Measurements from ENCODE around the gene TRAF3IP3.

The TRAF3IP3 gene

GRCh38 chr1:209738270-209738669, 17.6 kb upstream of the TRAF3IP3 start:
- no peak for DNase-seq

GRCh38 chr1:209741193-209741592, 14.7 kb upstream of the TRAF3IP3 start:
- no peak for DNase-seq

GRCh38 chr1:209741889-209742288, 14.0 kb upstream of the TRAF3IP3 start:
- DNase-seq: no peak

- no peak for DNase-seq
These were observed 13.3 kb upstream of the TRAF3IP3 start for GRCh38 chr1:209742409-209743144.

- DNase-seq: no peak
These were observed 12.7 kb upstream of the TRAF3IP3 start for GRCh38 chr1:209743145-209743482.

- DNase-seq: no peak
These were observed 9.2 kb upstream of the TRAF3IP3 start for GRCh38 chr1:209746451-209747165.

GRCh38 chr1:209747580-209748262, 8.1 kb upstream of the TRAF3IP3 start:
- peak; percentile 33 for DNase-seq

- DNase-seq: no peak
These were observed 7.2 kb upstream of the TRAF3IP3 start for GRCh38 chr1:209748620-209749019.

- no peak for DNase-seq
These were observed 6.6 kb upstream of the TRAF3IP3 start for GRCh38 chr1:209749205-209749604.

- no peak for DNase-seq
These were observed 6.1 kb upstream of the TRAF3IP3 start for GRCh38 chr1:209749670-209750323.

- no peak for DNase-seq
These were observed 4.1 kb upstream of the TRAF3IP3 start for GRCh38 chr1:209751627-209752231.

GRCh38 chr1:209752890-209753289, 3.0 kb upstream of the TRAF3IP3 start:
- DNase-seq: no peak

- DNase-seq: no peak
These were observed 597 bp upstream of the TRAF3IP3 start for GRCh38 chr1:209755256-209755655.

GRCh38 chr1:209756615-209757445, 977 bp downstream of the TRAF3IP3 start:
- DNase-seq: no peak

- no peak for DNase-seq
These were observed 2.5 kb downstream of the TRAF3IP3 start for GRCh38 chr1:209758400-209758799.

- no peak for DNase-seq
These were observed 4.0 kb downstream of the TRAF3IP3 start for GRCh38 chr1:209759829-209760359.

- no peak for DNase-seq
These were observed 5.3 kb downstream of the TRAF3IP3 start for GRCh38 chr1:209761011-209761635.

- no peak for DNase-seq
These were observed 10.2 kb downstream of the TRAF3IP3 start for GRCh38 chr1:209766051-209766450.

- no peak for DNase-seq
These were observed 11.2 kb downstream of the TRAF3IP3 start for GRCh38 chr1:209767096-209767495.

GRCh38 chr1:209767706-209768105, 11.9 kb downstream of the TRAF3IP3 start:
- DNase-seq: no peak

- DNase-seq: no peak
These were observed 12.5 kb downstream of the TRAF3IP3 start for GRCh38 chr1:209768354-209768774.
